CD1c-positive myeloid dendritic cell (primary cell): ENCODE results near the gene FNDC8.
"Not testable (repeated sequence)": the region's sequence is repeated elsewhere in the genome, so short reads cannot be mapped to it uniquely, and the experiment has no call there.

ENCODE experiments used
- DNase-seq: peaks from one replicate; pipeline ENCODE4 v3.0.0-alpha.2; 2016; ENCODE audit errors: extremely low spot score

The FNDC8 gene

GRCh38 chr17:35095741-35096140 lies 25.7 kb upstream of the FNDC8 start:
- no peak for DNase-seq

GRCh38 chr17:35097776-35098175 lies 23.6 kb upstream of the FNDC8 start:
- no peak for DNase-seq

GRCh38 chr17:35099908-35100307 lies 21.5 kb upstream of the FNDC8 start:
- no peak for DNase-seq

GRCh38 chr17:35101036-35101435 lies 20.4 kb upstream of the FNDC8 start:
- no peak for DNase-seq

- no peak for DNase-seq
These were observed 19.7 kb upstream of the FNDC8 start for GRCh38 chr17:35101725-35102124.

- DNase-seq: no peak
These were observed 18.1 kb upstream of the FNDC8 start for GRCh38 chr17:35103271-35103670.

GRCh38 chr17:35104844-35105450 lies 16.5 kb upstream of the FNDC8 start:
- DNase-seq: no peak

- not testable (repeated sequence) for DNase-seq
These were observed 10.6 kb upstream of the FNDC8 start for GRCh38 chr17:35110791-35111190.

GRCh38 chr17:35116845-35117244 lies 4.6 kb upstream of the FNDC8 start:
- DNase-seq: no peak

GRCh38 chr17:35117984-35118383 lies 3.4 kb upstream of the FNDC8 start:
- peak; percentile 13 for DNase-seq

GRCh38 chr17:35119370-35120165 lies 1.8 kb upstream of the FNDC8 start, which contains the start of gene RAD51D:
Gene RAD51D (minus strand): TSS chr17:35119860. CDS start chr17:35119613, 247 bp downstream.
- DNase-seq: peak; percentile 87

GRCh38 chr17:35127751-35128514 lies 6.5 kb downstream of the FNDC8 start:
- no peak for DNase-seq

GRCh38 chr17:35129154-35129972 lies 7.9 kb downstream of the FNDC8 start:
- DNase-seq: no peak

- DNase-seq: no peak
These were observed 8.5 kb downstream of the FNDC8 start for GRCh38 chr17:35129973-35130351.

- no peak for DNase-seq
These were observed 9.0 kb downstream of the FNDC8 start for GRCh38 chr17:35130392-35130791.

GRCh38 chr17:35132099-35132498 lies 10.7 kb downstream of the FNDC8 start:
- DNase-seq: no peak

GRCh38 chr17:35132816-35133550 lies 11.6 kb downstream of the FNDC8 start:
- no peak for DNase-seq

GRCh38 chr17:35135322-35135721 lies 13.9 kb downstream of the FNDC8 start:
- no peak for DNase-seq

GRCh38 chr17:35138218-35138617 lies 16.8 kb downstream of the FNDC8 start:
- DNase-seq: no peak

- peak; percentile 83 for DNase-seq
These were observed 20.5 kb downstream of the FNDC8 start, which contains the start of gene NLE1 for GRCh38 chr17:35141681-35142466. Gene NLE1 (minus strand): TSS chr17:35142303. CDS start chr17:35142275, 28 bp downstream.
